GM18517 (cell line): ENCODE results near the gene RNLS.

Source experiments
- ATAC-seq: cut with Tn5 transposase; IDR thresholded peaks from one replicate; pipeline ENCODE4 v1.9.1; 2021; ENCODE audit warnings: mild to moderate bottlenecking, moderate library complexity; ENCODE audit not compliant: unreplicated experiment

The RNLS gene

GRCh38 chr10:88482220-88482619 is 100.9 kb downstream of the RNLS start:
- no peak for ATAC-seq

GRCh38 chr10:88478256-88478655 is 104.9 kb downstream of the RNLS start:
- ATAC-seq = no peak

GRCh38 chr10:88477343-88478085 is 105.6 kb downstream of the RNLS start:
- ATAC-seq = no peak

GRCh38 chr10:88474884-88475844 is 108.0 kb downstream of the RNLS start:
- ATAC-seq = no peak

GRCh38 chr10:88473989-88474883 is 108.9 kb downstream of the RNLS start:
- ATAC-seq = no peak

GRCh38 chr10:88472540-88472939 is 110.6 kb downstream of the RNLS start:
- no peak for ATAC-seq

GRCh38 chr10:88471899-88472298 is 111.2 kb downstream of the RNLS start:
- no peak for ATAC-seq

- ATAC-seq = no peak
Observed at GRCh38 chr10:88467835-88468485, 115.2 kb downstream of the RNLS start.

GRCh38 chr10:88466786-88467185 is 116.3 kb downstream of the RNLS start:
- no peak for ATAC-seq

GRCh38 chr10:88465765-88466164 is 117.4 kb downstream of the RNLS start:
- no peak for ATAC-seq

GRCh38 chr10:88463811-88464210 is 119.3 kb downstream of the RNLS start:
- no peak for ATAC-seq

- no peak for ATAC-seq
Observed at GRCh38 chr10:88461426-88461825, 121.7 kb downstream of the RNLS start.

- no peak for ATAC-seq
Observed at GRCh38 chr10:88459530-88459929, 123.6 kb downstream of the RNLS start.

- no peak for ATAC-seq
Observed at GRCh38 chr10:88458209-88458608, 124.9 kb downstream of the RNLS start.

- ATAC-seq = no peak
Observed at GRCh38 chr10:88457660-88458059, 125.5 kb downstream of the RNLS start.

- ATAC-seq = no peak
Observed at GRCh38 chr10:88456730-88457129, 126.4 kb downstream of the RNLS start.

- ATAC-seq = no peak
Observed at GRCh38 chr10:88455831-88456230, 127.3 kb downstream of the RNLS start.

GRCh38 chr10:88450201-88450600 is 132.9 kb downstream of the RNLS start:
- no peak for ATAC-seq

GRCh38 chr10:88442716-88443115 is 140.4 kb downstream of the RNLS start:
- no peak for ATAC-seq

GRCh38 chr10:88440541-88440940 is 142.6 kb downstream of the RNLS start:
- no peak for ATAC-seq
